ENCODE data around the gene FOXC1. TPM values are rescaled to one million over a fixed set of nuclear protein-coding genes. Genes with fewer than 3 reads are reported as not detected.

Gene FOXC1
- total RNA-seq, 1 donor from 2014 or later: 27.6 TPM

DNA sequence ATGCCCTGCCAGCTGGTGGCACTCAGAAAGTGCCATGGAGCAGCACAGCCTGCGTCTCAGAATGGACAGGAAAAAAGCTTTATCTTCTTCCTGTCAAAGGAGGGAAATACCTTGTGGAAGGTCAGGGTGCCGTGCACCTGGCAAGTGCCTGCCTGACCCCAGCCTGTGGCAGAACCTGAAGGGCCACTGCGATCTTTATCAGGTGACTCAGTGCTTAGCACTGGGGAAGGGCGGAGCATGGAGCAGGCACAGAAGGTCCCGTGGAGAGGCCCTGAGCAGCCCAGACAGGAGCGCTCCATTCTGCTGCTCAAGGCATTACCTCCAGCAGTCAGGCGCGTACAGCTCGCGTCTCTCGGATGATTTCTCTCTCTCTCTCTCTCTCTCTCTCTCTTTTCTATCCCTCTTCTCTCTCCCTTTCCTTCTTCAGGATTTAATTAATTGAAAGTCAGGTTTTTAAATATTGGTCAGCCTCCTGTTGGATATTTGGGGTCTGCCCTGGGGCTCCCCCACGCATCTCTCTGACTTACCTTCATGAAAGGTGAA lies 31.7 kb downstream of the FOXC1 start:
- no peak overlapping the region for H3K4me3 ChIP-seq (ENCODE audit: low read depth, low read length)
- no peak for DNase-seq (ENCODE audit: low read depth)
- H3K27me3 ChIP-seq (ENCODE audit: control insufficient read depth, insufficient read depth, low read length): no peaks in the 10 kb centered on the region
- TF ChIP-seq, protein P1, sequence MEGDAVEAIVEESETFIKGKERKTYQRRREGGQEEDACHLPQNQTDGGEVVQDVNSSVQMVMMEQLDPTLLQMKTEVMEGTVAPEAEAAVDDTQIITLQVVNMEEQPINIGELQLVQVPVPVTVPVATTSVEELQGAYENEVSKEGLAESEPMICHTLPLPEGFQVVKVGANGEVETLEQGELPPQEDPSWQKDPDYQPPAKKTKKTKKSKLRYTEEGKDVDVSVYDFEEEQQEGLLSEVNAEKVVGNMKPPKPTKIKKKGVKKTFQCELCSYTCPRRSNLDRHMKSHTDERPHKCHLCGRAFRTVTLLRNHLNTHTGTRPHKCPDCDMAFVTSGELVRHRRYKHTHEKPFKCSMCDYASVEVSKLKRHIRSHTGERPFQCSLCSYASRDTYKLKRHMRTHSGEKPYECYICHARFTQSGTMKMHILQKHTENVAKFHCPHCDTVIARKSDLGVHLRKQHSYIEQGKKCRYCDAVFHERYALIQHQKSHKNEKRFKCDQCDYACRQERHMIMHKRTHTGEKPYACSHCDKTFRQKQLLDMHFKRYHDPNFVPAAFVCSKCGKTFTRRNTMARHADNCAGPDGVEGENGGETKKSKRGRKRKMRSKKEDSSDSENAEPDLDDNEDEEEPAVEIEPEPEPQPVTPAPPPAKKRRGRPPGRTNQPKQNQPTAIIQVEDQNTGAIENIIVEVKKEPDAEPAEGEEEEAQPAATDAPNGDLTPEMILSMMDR (IDR thresholded peaks at IDR 0.05; ENCODE audit: insufficient read depth, low read length, poor library complexity, severe bottlenecking): no peak
- no peaks in the 10 kb centered on the region for H3K36me3 ChIP-seq (ENCODE audit: control insufficient read depth, insufficient read depth, low read length)

DNA sequence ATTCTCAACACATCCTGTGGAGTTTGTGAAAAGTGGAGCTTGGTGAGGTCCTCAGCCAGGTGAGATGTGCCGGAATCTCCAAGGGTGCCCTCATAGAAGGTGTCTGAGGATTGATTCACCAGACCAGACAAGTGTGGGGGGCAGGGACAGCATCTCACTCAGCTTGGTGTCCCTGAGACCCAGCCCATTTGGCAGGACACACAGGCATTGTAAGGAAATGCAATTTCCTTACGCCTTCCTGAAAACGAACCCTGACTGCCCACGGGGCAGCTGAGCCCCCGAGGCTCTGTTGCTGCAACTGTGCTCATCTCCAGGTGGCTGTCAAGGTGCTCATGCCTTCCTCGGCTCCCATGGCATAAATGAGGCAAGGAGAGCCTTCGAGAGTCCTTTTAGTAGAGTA lies 33.4 kb downstream of the FOXC1 start:
- H3K36me3 ChIP-seq (ENCODE audit: control insufficient read depth, insufficient read depth, low read length): no peaks in the 10 kb centered on the region
- TF ChIP-seq, protein P1 (IDR thresholded peaks at IDR 0.05; ENCODE audit: insufficient read depth, low read length, poor library complexity, severe bottlenecking): no peak
- no peak for DNase-seq (ENCODE audit: low read depth)
- no peaks in the 10 kb centered on the region for H3K27me3 ChIP-seq (ENCODE audit: control insufficient read depth, insufficient read depth, low read length)
- H3K4me3 ChIP-seq (ENCODE audit: low read depth, low read length): no peak overlapping the region

DNA sequence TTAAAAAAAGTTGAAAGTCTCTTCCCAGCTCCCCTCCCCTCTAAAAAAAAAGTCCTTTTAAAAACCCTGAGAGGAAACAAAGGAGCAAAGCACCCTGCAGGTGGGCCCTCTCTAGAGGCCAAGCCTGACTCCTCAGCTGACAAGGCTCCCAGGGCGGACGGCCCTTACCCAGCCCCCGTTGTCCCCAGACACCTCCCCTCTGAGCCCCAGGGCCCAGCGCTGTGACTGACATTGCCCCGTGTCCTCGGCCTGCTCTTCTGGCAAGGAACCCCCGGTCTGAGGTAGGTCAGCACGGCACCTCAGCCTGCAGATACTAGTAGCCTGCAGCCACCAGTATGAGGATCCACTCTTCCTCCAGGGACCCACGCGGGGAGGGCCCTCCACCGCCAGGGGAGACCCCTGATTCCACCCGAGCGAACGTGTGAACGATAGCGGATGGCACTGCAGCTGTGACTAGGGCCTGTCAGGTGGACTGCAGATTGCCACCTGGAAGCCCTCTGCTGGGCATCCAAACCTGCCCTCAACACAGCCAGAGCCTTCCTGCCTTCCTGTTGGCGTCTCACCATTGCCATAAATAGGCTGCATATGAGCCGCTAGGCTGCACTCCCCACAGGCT lies 34.2 kb downstream of the FOXC1 start:
- Histone ChIP-seq H3K4me3 (ENCODE audit: low read depth, low read length) (no peak overlapping the region), H3K27me3 (ENCODE audit: control insufficient read depth, insufficient read depth, low read length) (no peaks in the 10 kb centered on the region), H3K36me3 (ENCODE audit: control insufficient read depth, insufficient read depth, low read length) (no peaks in the 10 kb centered on the region)
- TF ChIP-seq, protein P1 (IDR thresholded peaks at IDR 0.05; ENCODE audit: insufficient read depth, low read length, poor library complexity, severe bottlenecking): no peak
- no peak for DNase-seq (ENCODE audit: low read depth)

DNA sequence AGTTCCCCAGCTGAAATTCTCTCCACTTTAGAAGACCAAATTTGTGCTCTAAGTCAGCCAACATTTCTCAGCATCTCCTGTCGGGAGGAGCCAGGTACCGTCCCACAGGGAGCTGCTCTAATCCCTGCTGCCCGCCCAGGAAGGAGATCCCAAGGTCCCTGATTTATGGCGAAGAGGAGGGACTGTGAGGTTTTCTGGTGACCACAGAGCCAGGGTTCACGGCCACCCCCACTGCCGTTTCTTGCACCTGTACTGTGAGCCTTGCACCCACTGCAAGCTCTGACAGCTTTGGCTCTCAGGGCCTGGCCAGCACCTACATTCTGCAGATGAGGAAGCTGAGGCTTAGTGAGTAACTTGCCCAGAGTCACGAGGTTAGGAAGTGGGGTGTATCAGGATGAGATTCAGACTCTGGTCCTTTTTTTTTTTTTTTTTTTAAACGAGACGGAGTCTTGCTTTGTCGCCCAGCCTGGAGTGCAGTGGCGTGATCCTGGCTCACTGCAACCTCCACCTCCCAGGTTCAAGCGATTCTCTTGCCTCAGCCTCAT lies 34.9 kb downstream of the FOXC1 start:
- no peaks in the 10 kb centered on the region for H3K27me3 ChIP-seq (ENCODE audit: control insufficient read depth, insufficient read depth, low read length)
- no peaks in the 10 kb centered on the region for H3K36me3 ChIP-seq (ENCODE audit: control insufficient read depth, insufficient read depth, low read length)
- TF ChIP-seq, protein P1 (IDR thresholded peaks at IDR 0.05; ENCODE audit: insufficient read depth, low read length, poor library complexity, severe bottlenecking): no peak
- H3K4me3 ChIP-seq (ENCODE audit: low read depth, low read length): no peak overlapping the region
- no peak for DNase-seq (ENCODE audit: low read depth)

DNA sequence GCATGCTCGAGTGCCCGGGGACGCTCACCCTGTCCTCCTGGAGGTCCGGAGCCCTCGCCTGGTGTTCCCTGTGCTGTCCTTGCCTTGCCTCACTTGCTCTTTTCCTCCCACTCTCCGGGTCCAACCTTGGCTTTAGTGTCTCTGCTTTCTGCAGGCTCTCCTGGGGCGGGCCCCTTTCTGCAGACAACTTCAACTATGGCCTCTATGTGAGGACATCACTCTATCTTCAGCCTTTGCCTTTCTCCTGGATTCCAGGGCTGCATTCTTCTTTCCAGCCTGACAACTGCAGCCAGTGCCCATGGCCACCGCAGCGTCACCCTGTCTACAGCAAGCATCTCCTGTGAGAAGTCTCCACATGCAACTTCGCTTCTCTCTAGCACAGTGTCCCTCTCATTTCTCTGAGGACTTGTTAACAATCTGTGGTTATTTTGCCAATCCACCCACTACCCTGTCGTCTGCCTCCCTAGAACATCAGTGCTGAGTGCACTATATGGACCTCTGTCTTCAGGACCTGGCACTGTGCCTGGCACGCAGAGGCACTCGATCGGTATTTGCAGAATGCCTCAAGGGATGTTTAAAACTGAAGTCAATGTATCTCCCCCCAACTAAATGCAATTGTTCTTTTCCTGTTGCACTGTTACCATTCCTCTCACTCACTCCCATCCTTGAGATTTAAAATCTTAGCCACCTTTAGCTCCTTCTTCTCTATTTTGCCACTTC lies 35.9 kb downstream of the FOXC1 start:
- H3K4me3 ChIP-seq (ENCODE audit: low read depth, low read length): no peak overlapping the region
- no peaks in the 10 kb centered on the region for H3K27me3 ChIP-seq (ENCODE audit: control insufficient read depth, insufficient read depth, low read length)
- no peaks in the 10 kb centered on the region for H3K36me3 ChIP-seq (ENCODE audit: control insufficient read depth, insufficient read depth, low read length)
- no peak for DNase-seq (ENCODE audit: low read depth)
- TF ChIP-seq, protein P1 (IDR thresholded peaks at IDR 0.05; ENCODE audit: insufficient read depth, low read length, poor library complexity, severe bottlenecking): no peak

Measured in kidney epithelial cell (primary cell).